K562 (cell line): Measurements from ENCODE around the gene NUP62. TPM values are rescaled to one million over a fixed set of nuclear protein-coding genes. Genes with fewer than 3 reads are reported as not detected.

Source experiments
- ASH1L ChIP-seq: fragments of 450-650 bp; IDR thresholded peaks from 2 replicates; pipeline ENCODE4 v1.6.1; 2018; ENCODE audit warnings: borderline replicate concordance, mild to moderate bottlenecking, low read depth; ENCODE audit not compliant: partially characterized antibody
- ATF1 ChIP-seq, 2 experiments: fragments of 450-650 bp in 1 of 2; IDR thresholded peaks; 2 replicates each; pipeline ENCODE4 v1.6.1; 2016; ENCODE audit warnings: missing compliant biosample characterization in 1 of 2, missing genetic modification characterization in 1 of 2
- FOS ChIP-seq: IDR thresholded peaks from 3 replicates; pipeline ENCODE4 v1.6.1; 2011; ENCODE audit not compliant: insufficient read length; ENCODE audit errors: extremely low read depth
- HCFC1 ChIP-seq: IDR thresholded peaks from 2 replicates; pipeline ENCODE4 v1.6.1; 2012; ENCODE audit warnings: low read depth, low read length, improper control_type of control experiment
- HDAC8 ChIP-seq: fragments of 450-650 bp; IDR thresholded peaks from 2 replicates; pipeline ENCODE4 v1.6.1; 2016; ENCODE audit warnings: mild to moderate bottlenecking, missing genetic modification characterization, moderate library complexity, missing compliant biosample characterization
- MAFF ChIP-seq: IDR thresholded peaks from 2 replicates; pipeline ENCODE4 v1.6.1; 2012; ENCODE audit warnings: low read length, improper control_type of control experiment
- MEF2D ChIP-seq: conservative IDR thresholded peaks from 2 replicates; pipeline ENCODE4 v1.6.1; 2016; ENCODE audit warnings: low read depth, missing genetic modification characterization, missing compliant biosample characterization
- MTF1 ChIP-seq: fragments of 250-450 bp; sonication (Bioruptor Pico); IDR thresholded peaks from 2 replicates; pipeline ENCODE4 v1.9.0; 2021; ENCODE audit warnings: moderate library complexity, mild to moderate bottlenecking, inconsistent platforms, borderline replicate concordance
- NR2C1 ChIP-seq, 2 experiments: fragments of 450-650 bp; IDR thresholded peaks; 2 replicates each; pipeline ENCODE4 v1.6.1; 2017; ENCODE audit warnings: mild to moderate bottlenecking in 2 of 2, antibody characterized with exemption in 1 of 2, inconsistent platforms in 1 of 2, missing compliant biosample characterization in 1 of 2, missing genetic modification characterization in 1 of 2
- NRF1 ChIP-seq, 2 experiments: fragments of 450-650 bp; IDR thresholded peaks in 1 of 2; conservative IDR thresholded peaks in 1 of 2; 2 replicates each; pipeline ENCODE4 v1.6.1; 2014; ENCODE audit warnings: mild to moderate bottlenecking in 2 of 2
- PURB ChIP-seq: sonication (generic); formaldehyde crosslinking; IDR thresholded peaks from 2 replicates; pipeline ENCODE4 v1.9.0; 2021; ENCODE audit warnings: low read depth, mild to moderate bottlenecking, missing genetic modification reagents
- SMC3 ChIP-seq: conservative IDR thresholded peaks from 2 replicates; pipeline ENCODE4 v1.6.1; 2011; ENCODE audit warnings: low read depth, low read length, improper control_type of control experiment; ENCODE audit not compliant: insufficient read depth
- TAF7 ChIP-seq: fragments of 450-650 bp; IDR thresholded peaks from 2 replicates; pipeline ENCODE4 v1.6.1; 2016; ENCODE audit warnings: missing genetic modification characterization, missing compliant biosample characterization
- TEAD4 ChIP-seq, 2 experiments: sonication (generic) in 1 of 2; formaldehyde crosslinking in 1 of 2; IDR thresholded peaks; 2 replicates each; pipeline versions ENCODE4 v1.6.1 to v1.8.0; 2012 to 2022; ENCODE audit warnings: borderline replicate concordance in 1 of 2, inconsistent platforms in 1 of 2, low read length in 1 of 2, mild to moderate bottlenecking in 1 of 2, missing genetic modification reagents in 1 of 2
- ZNF124 ChIP-seq: sonication (generic); formaldehyde crosslinking; IDR thresholded peaks from 2 replicates; pipeline ENCODE4 v1.8.1; 2022; ENCODE audit warnings: missing genetic modification reagents
- ZNF253 ChIP-seq: fragments of 250-450 bp; sonication (Bioruptor Pico); conservative IDR thresholded peaks from 2 replicates; pipeline ENCODE4 v1.6.1; 2021; ENCODE audit warnings: mild to moderate bottlenecking
- ZNF764 ChIP-seq: fragments of 250-450 bp; sonication (Bioruptor Pico); IDR thresholded peaks from 2 replicates; pipeline ENCODE4 v1.4.0; 2020; ENCODE audit warnings: low read depth, mild to moderate bottlenecking, moderate library complexity
- polyA plus RNA-seq, 8 experiments: library from polyadenylated mRNA; depleted of rRNA in 4 of 8; stranded (reverse) in 5 of 8; unstranded in 3 of 8; fragments of >200 nt; fragmentation: Nextera tagmentation in 2 of 8; fragmentation: Illumina TruSeq in 1 of 8; extraction: Ambion mirVana in 2 of 8; extraction: Trizol in 1 of 8; gene quantifications; 2 replicates each; pipeline versions ENCODE4 v1.2.1 to v1.2.3, GENCODE V29; 2011 to 2014; ENCODE audit warnings: inconsistent platforms in 1 of 8, missing spikeins in 1 of 8
- total RNA-seq, 7 experiments: library from RNA; depleted of rRNA in 6 of 7; stranded (reverse); fragments of >200 nt in 6 of 7; fragmentation: Illumina TruSeq in 2 of 7; extraction: Trizol in 2 of 7; gene quantifications; 2 replicates each; pipeline versions ENCODE4 v1.2.1 to v1.2.3, GENCODE V29; 2011 to 2021; ENCODE audit warnings: low replicate concordance in 1 of 7
- TF ChIP-seq, protein P1 (sequence below): fragments of 450-650 bp; IDR thresholded peaks from 2 replicates; pipeline ENCODE4 v1.6.1; 2016
- TF ChIP-seq, protein P2 (sequence below): sonication (generic); formaldehyde crosslinking; IDR thresholded peaks from 2 replicates; pipeline ENCODE4 v1.8.1; 2023; ENCODE audit warnings: mild to moderate bottlenecking, missing genetic modification reagents
- TF ChIP-seq, protein P3 (sequence below): fragments of 450-650 bp; conservative IDR thresholded peaks from 2 replicates; pipeline ENCODE4 v1.6.1; 2016; ENCODE audit warnings: missing genetic modification characterization, low read depth, mild to moderate bottlenecking, missing compliant biosample characterization, moderate library complexity

NUP62 gene
- total and polyA plus RNA-seq, 9 of the 15 experiments (the other 6 are each of a cell fraction or from before 2014, with no cell fraction given): 16.9 to 109 (median 66.0) TPM

DNA sequence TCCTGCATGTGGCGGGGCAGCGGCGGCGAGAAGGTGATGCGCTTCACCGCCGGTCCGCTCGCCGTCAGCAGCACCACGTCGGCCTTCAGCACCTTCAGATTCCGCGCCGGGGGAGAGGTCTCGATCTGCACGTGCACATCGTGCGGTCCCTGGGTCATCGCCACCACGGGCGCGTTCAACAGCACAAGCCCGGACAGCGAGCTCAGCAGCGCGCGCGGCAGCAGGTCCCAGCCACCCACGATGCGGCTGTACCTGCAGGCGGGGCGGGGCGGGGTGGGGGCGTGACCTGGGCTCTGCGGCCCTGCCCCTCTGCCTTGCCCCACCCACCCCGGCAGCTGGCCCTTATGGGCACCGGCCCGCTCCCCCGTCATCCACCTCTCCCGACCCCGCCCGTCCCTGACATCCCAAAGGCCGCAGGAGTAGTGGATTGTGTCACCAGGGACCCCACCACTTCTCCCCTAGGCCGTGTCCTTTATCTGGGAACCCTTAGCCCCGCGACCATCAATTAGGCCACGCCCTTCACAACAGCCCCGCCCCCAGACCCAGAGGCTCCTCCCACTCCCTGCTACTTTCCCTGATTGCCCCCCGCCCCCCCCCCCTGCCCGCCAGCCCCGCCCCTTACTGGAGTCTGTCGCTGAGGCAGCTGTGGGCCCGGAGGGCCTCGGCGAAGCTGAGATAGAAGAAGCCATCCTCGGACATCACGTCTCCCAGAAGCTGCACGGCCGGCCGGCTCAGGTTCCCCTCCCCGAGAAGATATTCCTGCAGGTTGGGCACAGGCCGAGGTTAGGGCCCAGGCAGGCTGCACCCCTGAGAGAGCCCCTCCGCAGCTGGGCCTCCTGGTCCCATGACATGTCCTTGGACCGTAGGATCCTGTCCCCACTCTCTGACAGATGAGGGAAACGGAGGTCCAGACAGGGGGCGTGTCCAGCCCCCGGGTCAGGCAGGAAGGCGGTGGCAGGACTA, 38.7 kb downstream of the NUP62 start (continued):
- TF ChIP-seq, protein P1, sequence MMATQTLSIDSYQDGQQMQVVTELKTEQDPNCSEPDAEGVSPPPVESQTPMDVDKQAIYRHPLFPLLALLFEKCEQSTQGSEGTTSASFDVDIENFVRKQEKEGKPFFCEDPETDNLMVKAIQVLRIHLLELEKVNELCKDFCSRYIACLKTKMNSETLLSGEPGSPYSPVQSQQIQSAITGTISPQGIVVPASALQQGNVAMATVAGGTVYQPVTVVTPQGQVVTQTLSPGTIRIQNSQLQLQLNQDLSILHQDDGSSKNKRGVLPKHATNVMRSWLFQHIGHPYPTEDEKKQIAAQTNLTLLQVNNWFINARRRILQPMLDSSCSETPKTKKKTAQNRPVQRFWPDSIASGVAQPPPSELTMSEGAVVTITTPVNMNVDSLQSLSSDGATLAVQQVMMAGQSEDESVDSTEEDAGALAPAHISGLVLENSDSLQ: no peak; the same call in 1 of the 2 replicates
- TF ChIP-seq HCFC1 (no peak), SMC3 (no peak), MAFF (no peak), ZNF253 (no peak), NR2C1 (IDR thresholded peaks at IDR 0.05) (no peak), NR2C1 (tag; IDR thresholded peaks at IDR 0.05) (no peak), TAF7 (tag) (peak; percentile 16; the same call in 1 of the 2 replicates), FOS (no peak), TEAD4 (IDR thresholded peaks at IDR 0.05; ENCODE audit: low read length) (no peak), TEAD4 (CRISPR knock-in tag; IDR thresholded peaks at IDR 0.05; ENCODE audit: borderline replicate concordance) (no peak), ATF1 (CRISPR knock-in tag; IDR thresholded peaks at IDR 0.05) (no peak), ATF1 (tag; IDR thresholded peaks at IDR 0.05) (peak; percentile 79), HDAC8 (no peak), ZNF124 (CRISPR knock-in tag) (no peak; the same call in 1 of the 2 replicates), ZNF764 (CRISPR knock-in tag) (peak; percentile 51; the same call in 1 of the 2 replicates), MEF2D (tag) (no peak), MTF1 (no peak), PURB (CRISPR knock-in tag) (no peak), NRF1 (conservative IDR thresholded peaks at IDR 0.05 in 1 of 2, IDR thresholded peaks at IDR 0.05 in 1 of 2) (peak; percentile 48 to 62; a peak in 3 of 4 replicates), ASH1L (no peak)
- TF ChIP-seq, protein P2, sequence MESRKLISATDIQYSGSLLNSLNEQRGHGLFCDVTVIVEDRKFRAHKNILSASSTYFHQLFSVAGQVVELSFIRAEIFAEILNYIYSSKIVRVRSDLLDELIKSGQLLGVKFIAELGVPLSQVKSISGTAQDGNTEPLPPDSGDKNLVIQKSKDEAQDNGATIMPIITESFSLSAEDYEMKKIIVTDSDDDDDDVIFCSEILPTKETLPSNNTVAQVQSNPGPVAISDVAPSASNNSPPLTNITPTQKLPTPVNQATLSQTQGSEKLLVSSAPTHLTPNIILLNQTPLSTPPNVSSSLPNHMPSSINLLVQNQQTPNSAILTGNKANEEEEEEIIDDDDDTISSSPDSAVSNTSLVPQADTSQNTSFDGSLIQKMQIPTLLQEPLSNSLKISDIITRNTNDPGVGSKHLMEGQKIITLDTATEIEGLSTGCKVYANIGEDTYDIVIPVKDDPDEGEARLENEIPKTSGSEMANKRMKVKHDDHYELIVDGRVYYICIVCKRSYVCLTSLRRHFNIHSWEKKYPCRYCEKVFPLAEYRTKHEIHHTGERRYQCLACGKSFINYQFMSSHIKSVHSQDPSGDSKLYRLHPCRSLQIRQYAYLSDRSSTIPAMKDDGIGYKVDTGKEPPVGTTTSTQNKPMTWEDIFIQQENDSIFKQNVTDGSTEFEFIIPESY (CRISPR knock-in tag): peak; percentile 72; the same call in 1 of the 2 replicates
- TF ChIP-seq, protein P3, sequence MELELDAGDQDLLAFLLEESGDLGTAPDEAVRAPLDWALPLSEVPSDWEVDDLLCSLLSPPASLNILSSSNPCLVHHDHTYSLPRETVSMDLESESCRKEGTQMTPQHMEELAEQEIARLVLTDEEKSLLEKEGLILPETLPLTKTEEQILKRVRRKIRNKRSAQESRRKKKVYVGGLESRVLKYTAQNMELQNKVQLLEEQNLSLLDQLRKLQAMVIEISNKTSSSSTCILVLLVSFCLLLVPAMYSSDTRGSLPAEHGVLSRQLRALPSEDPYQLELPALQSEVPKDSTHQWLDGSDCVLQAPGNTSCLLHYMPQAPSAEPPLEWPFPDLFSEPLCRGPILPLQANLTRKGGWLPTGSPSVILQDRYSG (tag): no peak
